D721Med (cell line): ENCODE measurements around the gene TIMM44.

Experiments
- DNase-seq: peaks from one replicate; pipeline ENCODE4 v3.0.0; 2011; ENCODE audit warnings: low spot score; ENCODE audit not compliant: insufficient read length
- FAIRE-seq: peaks from 2 replicates; lab custom pipeline; 2011; peaks lifted over from hg19 to GRCh38; lab: Jason Lieb, UNC
- CTCF ChIP-seq: IDR thresholded peaks from 2 replicates; pipeline ENCODE4 v1.5.1; 2012; ENCODE audit warnings: mild to moderate bottlenecking, control low read depth; ENCODE audit not compliant: insufficient read depth; ENCODE audit errors: missing control alignments

Gene TIMM44

GRCh38 chr19:7969555-7969939 is 26.1 kb upstream of the TIMM44 start:
- no peak for DNase-seq
- TF ChIP-seq CTCF: no peak
- no peak for FAIRE-seq

- TF ChIP-seq CTCF: no peak
- FAIRE-seq: no peak
Observed at GRCh38 chr19:7968796-7969554, 25.5 kb upstream of the TIMM44 start.

GRCh38 chr19:7968008-7968795 is 24.7 kb upstream of the TIMM44 start:
- DNase-seq (no peak), FAIRE-seq (no peak)

More at GRCh38 chr19:7968796-7969554, 25.5 kb upstream of the TIMM44 start:
- DNase-seq: no peak

GRCh38 chr19:7965921-7966665 is 22.6 kb upstream of the TIMM44 start:
- no peak for FAIRE-seq
- no peak for TF ChIP-seq CTCF

More at GRCh38 chr19:7968008-7968795, 24.7 kb upstream of the TIMM44 start:
- TF ChIP-seq CTCF: no peak

GRCh38 chr19:7965259-7965841 is 21.9 kb upstream of the TIMM44 start:
- FAIRE-seq: no peak
- no peak for DNase-seq
- no peak for TF ChIP-seq CTCF

More at GRCh38 chr19:7965921-7966665, 22.6 kb upstream of the TIMM44 start:
- no peak for DNase-seq

GRCh38 chr19:7963566-7963965 is 20.1 kb upstream of the TIMM44 start:
- DNase-seq (no peak), FAIRE-seq (no peak)
- no peak for TF ChIP-seq CTCF
